ENCODE measurements around the gene PPP4R1.

Gene PPP4R1

DNA sequence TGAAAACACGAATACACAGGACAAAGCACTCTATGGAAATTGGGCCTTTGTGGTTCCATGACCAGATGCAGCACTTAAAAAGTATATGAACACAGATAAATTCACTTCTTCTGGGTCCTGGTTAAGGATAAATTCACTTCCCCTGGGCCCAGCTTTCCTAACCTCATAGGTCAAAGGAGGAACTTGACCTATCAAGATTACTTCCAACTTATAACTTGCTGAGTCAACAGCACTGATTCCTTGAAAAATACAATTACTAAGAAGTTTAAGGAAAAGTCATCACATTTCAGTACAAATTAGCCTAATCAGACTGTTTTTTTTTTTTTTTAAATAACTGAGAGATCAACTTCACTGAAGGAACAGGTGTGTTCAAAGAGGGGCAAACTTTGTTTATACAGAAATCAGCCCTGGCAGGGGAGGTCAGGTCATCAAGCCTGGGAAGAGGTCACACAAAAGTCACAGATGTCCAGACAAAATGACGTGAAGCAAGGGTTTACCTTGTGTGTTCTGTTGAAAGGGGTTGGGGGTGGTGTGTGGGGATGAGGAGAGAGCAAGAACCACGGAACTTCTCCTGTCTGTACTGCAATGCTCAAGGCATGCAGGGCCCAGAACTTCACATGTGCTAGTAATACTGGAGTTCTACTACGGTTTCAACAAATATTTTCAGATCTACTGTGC is 55.8 kb downstream of the PPP4R1 start:
- no peak overlapping the region for H3K27ac ChIP-seq
- TF ChIP-seq, protein P1, sequence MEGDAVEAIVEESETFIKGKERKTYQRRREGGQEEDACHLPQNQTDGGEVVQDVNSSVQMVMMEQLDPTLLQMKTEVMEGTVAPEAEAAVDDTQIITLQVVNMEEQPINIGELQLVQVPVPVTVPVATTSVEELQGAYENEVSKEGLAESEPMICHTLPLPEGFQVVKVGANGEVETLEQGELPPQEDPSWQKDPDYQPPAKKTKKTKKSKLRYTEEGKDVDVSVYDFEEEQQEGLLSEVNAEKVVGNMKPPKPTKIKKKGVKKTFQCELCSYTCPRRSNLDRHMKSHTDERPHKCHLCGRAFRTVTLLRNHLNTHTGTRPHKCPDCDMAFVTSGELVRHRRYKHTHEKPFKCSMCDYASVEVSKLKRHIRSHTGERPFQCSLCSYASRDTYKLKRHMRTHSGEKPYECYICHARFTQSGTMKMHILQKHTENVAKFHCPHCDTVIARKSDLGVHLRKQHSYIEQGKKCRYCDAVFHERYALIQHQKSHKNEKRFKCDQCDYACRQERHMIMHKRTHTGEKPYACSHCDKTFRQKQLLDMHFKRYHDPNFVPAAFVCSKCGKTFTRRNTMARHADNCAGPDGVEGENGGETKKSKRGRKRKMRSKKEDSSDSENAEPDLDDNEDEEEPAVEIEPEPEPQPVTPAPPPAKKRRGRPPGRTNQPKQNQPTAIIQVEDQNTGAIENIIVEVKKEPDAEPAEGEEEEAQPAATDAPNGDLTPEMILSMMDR (conservative IDR thresholded peaks at IDR 0.05): no peak

DNA sequence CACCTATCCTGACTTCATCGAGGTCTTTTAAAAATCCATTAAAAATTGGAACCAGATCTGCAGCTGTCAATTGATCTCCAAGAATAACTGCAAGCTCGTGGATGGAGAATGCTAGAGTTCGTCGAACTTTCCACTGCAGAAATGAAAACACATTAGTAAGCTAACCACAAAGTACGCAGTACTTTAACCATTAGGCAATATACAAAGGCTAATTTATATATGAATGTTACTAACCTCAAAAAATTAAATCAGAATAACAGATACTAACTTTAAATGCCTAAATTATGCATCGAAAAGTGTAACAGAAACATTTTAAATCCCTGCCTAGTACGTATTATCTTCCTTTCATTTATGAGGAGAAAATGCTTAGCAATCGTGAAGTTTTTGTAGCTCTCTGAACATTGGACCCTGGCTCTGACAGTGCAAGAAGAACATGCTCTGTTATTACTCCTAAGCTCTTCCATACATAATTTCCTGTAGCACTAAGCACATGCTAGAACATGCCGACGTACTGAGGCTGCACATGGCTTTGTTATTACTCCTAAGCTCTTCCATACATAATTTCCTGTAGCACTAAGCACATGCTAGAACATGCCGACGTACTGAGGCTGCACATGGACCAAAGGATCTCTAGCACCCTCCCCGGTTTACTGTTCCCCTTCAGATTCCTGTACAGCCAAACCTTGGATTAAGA is 57.0 kb downstream of the PPP4R1 start:
- TF ChIP-seq, protein P1 (conservative IDR thresholded peaks at IDR 0.05): no peak

DNA sequence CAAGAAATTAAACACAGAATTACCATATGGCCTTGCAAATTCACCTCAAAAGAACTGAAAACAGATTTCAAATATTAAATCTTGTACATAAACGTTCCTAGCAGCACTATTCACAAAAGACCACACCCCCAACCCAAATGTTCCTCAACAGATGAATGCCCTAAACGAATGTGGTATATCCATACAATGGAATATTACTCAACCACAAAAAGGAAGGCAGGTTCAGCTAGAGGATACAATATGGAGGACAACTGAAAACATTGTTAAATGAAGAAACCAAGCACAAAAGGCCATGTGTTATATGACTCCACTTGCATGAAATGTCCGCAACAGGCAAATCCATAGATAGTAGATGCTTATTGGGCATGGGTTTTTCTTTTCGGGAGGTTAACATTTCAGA is 61.7 kb downstream of the PPP4R1 start:
- no peak overlapping the region for H3K27ac ChIP-seq
- TF ChIP-seq, protein P1 (conservative IDR thresholded peaks at IDR 0.05): no peak

More for the DNA sequence above, 57.0 kb downstream of the PPP4R1 start:
- no peak overlapping the region for H3K27ac ChIP-seq

DNA sequence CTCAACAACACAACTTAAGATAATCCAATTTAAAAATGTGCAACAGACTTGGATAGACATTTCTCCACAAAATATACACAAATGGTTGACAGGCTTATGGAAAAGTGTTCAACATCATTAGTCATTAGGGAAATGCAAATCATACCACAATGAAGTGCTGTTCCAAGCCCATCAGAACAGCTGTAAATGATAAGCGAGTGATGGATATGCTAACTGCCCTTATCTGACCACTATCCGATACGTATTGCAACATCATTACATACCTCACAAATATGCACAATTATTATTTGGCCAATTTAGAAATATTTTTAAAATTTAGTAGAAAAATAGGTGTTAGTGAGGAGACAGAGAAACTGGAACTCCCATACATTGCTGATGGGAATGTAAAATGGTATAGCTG is 62.2 kb downstream of the PPP4R1 start:
- TF ChIP-seq, protein P1 (conservative IDR thresholded peaks at IDR 0.05): no peak
- no peak overlapping the region for H3K27ac ChIP-seq

GRCh38 chr18:9550429-9550828 is 63.9 kb downstream of the PPP4R1 start:
- TF ChIP-seq, protein P1 (conservative IDR thresholded peaks at IDR 0.05): no peak
- no peak overlapping the region for H3K27ac ChIP-seq

- TF ChIP-seq, protein P1 (conservative IDR thresholded peaks at IDR 0.05): peak; percentile 70
- no peak overlapping the region; the same call in 1 of the 2 replicates for H3K27ac ChIP-seq
These were observed 65.0 kb downstream of the PPP4R1 start for GRCh38 chr18:9549405-9549804.

- peak overlapping the region; percentile 54 for H3K27ac ChIP-seq
- TF ChIP-seq, protein P1 (conservative IDR thresholded peaks at IDR 0.05): no peak
These were observed 66.6 kb downstream of the PPP4R1 start for GRCh38 chr18:9547782-9548181.

All from VCaP (cell line).